Hepatic stellate cell (primary cell): ENCODE data around the gene CHDH.
A peak's percentile ranks its signal among the peaks of the same experiment; 100 is the strongest.

Source experiments
- DNase-seq: peaks from one replicate; pipeline ENCODE4 v3.0.0; 2011; ENCODE audit warnings: low spot score

Gene CHDH, protein sequence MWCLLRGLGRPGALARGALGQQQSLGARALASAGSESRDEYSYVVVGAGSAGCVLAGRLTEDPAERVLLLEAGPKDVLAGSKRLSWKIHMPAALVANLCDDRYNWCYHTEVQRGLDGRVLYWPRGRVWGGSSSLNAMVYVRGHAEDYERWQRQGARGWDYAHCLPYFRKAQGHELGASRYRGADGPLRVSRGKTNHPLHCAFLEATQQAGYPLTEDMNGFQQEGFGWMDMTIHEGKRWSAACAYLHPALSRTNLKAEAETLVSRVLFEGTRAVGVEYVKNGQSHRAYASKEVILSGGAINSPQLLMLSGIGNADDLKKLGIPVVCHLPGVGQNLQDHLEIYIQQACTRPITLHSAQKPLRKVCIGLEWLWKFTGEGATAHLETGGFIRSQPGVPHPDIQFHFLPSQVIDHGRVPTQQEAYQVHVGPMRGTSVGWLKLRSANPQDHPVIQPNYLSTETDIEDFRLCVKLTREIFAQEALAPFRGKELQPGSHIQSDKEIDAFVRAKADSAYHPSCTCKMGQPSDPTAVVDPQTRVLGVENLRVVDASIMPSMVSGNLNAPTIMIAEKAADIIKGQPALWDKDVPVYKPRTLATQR

GRCh38 chr3:53846134-53846850 lies at the start of gene CHDH, which contains the start of gene IL17RB:
CHDH (minus strand) TSS chr3:53846419; CDS start chr3:53824008, 22,411 bp downstream.
IL17RB (plus strand) TSS chr3:53846568; CDS start chr3:53846589, 21 bp downstream.
- DNase-seq, result no peak

GRCh38 chr3:53892286-53892637 lies 46.0 kb upstream of the CHDH start:
- DNase-seq, result no peak

GRCh38 chr3:53891497-53892285 lies 45.5 kb upstream of the CHDH start, which contains the start of gene SELENOK:
SELENOK (minus strand) TSS chr3:53891859.
- peak; percentile 90 for DNase-seq

- DNase-seq, result no peak
Observed at GRCh38 chr3:53890726-53891475, 44.7 kb upstream of the CHDH start.

DNA sequence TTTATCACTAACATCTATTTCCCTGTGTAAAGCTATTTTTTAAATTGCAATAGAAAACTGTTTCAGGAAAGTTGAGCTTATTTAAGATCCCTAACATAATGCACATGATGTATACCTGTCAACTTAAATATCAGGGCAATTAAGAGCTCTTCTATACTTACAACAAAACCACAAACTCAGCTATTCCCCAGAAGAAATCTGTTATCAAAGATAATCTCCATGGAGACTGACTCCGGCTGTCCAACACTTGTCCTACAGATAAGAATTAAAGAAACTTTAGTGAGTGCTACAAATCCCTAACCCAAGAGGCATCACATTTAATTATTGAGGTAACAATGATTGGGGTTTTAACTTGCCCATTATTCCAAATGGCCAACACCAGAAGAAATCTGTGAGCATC lies 42.0 kb upstream of the CHDH start:
- DNase-seq, result no peak

DNA sequence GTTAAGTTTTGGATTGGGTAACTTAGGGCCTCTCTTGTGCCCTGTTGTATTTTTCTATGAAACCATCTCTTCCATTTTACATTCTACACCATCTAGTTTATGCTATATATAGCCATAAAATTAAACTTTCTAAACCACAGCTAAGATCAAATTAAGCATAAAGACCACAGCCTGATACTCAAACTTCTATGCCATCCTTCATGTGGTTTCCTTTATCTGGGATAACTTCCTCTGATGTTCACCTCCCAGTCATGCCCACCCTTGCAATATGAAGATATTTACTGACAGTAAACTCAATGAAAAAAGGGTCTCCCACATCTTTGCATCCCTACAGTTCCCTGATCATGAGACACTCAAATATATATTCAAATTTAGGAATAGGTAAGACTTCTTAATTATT lies 41.2 kb upstream of the CHDH start:
- DNase-seq, result no peak

DNA sequence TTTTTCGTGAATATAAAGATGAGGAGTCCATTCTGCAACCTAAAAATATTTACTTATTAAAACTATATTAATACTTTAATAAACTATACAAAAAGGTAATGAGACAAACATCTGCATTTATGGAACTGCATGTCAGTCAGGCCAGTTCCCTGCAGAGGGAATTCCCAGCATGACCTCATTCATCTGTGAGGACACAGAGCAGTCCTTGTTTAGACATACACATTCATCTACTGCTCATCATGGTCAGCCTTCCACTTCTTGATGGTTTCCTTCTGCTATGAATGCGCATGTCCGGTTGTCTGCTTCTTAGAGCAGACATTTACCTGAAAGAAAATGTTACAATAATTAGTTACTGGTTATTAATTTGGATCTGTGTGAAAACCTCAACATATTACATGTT lies 39.0 kb upstream of the CHDH start:
- DNase-seq, result no peak

- DNase-seq, result no peak
Observed at GRCh38 chr3:53884623-53885022, 38.4 kb upstream of the CHDH start.

DNA sequence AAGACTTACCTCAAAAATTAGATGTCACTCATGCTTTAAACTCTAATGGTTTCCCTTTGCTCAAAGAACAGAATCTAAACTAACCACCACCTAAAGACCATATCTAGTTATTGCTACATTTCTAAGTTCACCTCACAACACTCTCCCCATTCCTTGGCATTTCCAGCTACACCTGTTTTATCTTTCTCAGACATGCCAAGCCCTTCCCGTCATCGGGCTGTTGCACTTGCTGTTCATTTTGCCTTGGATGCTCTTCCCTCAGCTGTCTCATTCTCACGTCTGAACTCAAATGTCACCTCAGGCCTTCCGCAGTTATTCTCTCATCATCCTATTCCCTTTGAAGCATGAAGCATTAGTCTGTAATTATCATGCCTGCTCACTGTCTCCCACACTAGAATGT lies 36.8 kb upstream of the CHDH start:
- no peak for DNase-seq

- peak; percentile 88 for DNase-seq
Observed at GRCh38 chr3:53881691-53882593, 35.7 kb upstream of the CHDH start, which contains the start of gene ACTR8. ACTR8 (minus strand) TSS chr3:53882152; CDS start chr3:53882101, 51 bp downstream.

- DNase-seq, result peak; percentile 15
Observed at GRCh38 chr3:53880396-53881345, 34.5 kb upstream of the CHDH start.

- DNase-seq, result no peak
Observed at GRCh38 chr3:53865732-53866499, 19.7 kb upstream of the CHDH start.

DNA sequence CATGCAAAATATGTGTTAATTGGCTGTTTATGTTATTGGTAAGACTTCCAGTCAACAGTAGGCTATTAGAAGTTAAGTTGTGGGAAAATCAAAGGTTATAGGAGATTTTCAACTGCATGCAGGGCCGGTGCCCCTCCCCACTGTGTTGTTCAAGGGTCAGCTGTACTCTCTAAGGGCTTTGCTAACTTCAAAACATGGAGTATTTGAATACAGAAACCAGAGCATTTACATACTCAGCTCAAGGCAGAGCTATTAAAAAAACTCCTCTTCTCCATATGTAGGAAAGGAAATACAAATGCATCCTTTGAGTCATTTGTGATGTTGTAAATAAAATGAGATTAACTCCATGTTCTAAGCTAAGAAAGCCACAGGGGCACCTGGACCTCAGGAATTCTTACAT lies 16.9 kb upstream of the CHDH start:
- DNase-seq, result no peak

DNA sequence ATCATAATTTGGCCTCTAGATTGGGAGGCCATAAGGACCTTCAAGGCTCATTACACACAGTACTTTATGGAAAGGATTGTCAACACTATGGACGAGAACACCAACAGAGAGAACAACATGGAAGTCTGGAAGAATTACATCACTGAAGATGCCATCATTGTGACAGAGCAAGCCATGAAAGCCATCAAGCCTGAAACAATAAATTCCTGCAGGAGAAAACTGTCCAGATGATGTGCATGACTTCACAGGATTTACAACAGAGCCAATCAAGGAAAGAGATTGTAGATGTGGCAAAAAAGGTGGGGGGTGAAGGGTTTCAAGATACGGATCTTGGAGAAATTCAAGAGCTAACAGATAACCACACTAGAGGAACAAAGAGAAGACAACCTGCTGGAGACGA lies 16.0 kb upstream of the CHDH start:
- no peak for DNase-seq

DNA sequence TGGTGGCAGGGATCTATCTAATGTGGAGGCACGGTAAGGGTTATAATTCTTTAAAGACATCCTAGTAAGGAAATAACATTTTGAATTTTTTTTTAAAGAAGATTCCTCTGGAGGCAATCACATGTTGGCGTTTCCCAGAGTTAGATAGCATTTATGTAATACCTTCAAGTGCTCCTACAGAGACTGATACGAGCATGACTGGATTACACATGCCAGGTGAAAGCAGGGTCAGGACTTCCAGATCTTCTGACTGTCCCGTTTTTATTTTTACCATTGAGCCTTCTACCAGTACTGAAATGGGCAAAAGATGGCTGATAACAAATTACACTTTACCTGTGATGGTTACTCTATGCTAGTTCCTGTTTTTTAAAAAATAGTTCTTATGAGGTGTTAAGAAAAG lies 14.0 kb upstream of the CHDH start:
- no peak for DNase-seq

- no peak for DNase-seq
Observed at GRCh38 chr3:53859178-53859577, 13.0 kb upstream of the CHDH start.

DNA sequence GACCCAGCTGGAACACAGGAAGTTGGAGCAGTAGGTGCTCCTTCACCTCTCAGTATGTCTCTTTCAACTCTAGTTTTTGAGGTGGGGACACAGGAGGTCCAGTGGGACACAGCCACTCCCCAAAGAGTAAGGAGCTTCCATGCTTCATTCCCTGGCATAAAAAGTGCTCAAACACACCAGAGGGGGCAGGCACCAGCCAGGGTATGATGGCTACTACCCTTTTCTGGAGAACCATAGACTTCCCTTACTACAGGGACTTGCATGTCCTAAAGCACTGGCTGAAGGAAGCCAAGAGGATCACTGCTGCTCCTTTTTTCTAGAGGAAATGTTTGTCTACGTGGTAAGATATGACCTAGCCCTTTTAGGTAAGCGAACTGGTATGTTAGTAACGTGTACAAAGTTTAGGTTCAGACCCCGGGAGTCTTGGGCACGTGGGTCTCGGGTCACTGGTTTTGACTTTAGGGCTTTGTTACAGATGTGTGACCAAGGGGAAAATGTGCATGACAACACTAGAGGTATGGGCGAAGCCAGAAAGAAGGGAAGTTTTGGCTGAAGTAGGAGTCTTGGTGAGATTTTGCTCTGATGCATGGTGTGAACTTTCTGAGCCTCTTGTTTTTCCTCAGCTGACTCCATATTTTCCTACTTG lies 12.0 kb upstream of the CHDH start:
- no peak for DNase-seq

DNA sequence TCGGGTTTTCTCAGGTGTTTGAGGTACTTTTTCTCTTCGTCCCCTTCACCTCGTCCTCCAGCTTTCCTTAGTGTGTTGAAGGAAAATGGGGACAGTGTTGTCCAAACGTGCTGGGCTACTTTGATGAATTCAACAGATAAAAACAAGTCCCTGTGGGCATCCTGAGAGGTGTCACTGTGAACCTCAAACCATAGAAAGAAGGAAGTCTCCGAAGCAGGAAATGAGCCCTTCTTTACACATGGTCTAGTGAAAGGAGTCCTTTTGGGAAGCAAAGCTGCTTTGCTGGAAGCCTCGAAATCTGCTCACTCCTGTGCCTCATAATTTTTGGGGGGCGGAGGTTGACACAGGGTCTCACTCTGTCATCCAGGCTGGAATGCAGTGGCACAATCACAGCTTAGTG lies 10.7 kb upstream of the CHDH start:
- no peak for DNase-seq
